GM23338 (cell line): Measurements from ENCODE around the gene KPNA2.

Experiments
- CREB1 ChIP-seq: fragments of 250-450 bp; sonication (Bioruptor Pico); IDR thresholded peaks from 2 replicates; pipeline ENCODE4 v1.5.0; 2020; ENCODE audit warnings: low read depth, mild to moderate bottlenecking, moderate library complexity
- EZH2 ChIP-seq: fragments of 200-600 bp; sonication (generic); IDR thresholded peaks from one replicate; pipeline ENCODE4 v1.8.0; 2017; ENCODE audit warnings: antibody characterized with exemption, mild to moderate bottlenecking, low read depth; ENCODE audit not compliant: unreplicated experiment
- EZH2phosphoT487 ChIP-seq: fragments of 200-600 bp; sonication (generic); IDR thresholded peaks from one replicate; pipeline ENCODE4 v1.8.1; 2018; ENCODE audit warnings: antibody characterized with exemption; ENCODE audit not compliant: unreplicated experiment
- JUNB ChIP-seq: IDR thresholded peaks from one replicate; pipeline ENCODE4 v1.6.1; 2016; ENCODE audit warnings: antibody characterized with exemption; ENCODE audit not compliant: unreplicated experiment
- NANOG ChIP-seq: IDR thresholded peaks from 2 replicates; pipeline ENCODE4 v1.6.1; 2016; ENCODE audit warnings: antibody characterized with exemption, borderline replicate concordance
- POLR2AphosphoS5 ChIP-seq: IDR thresholded peaks from 2 replicates; pipeline ENCODE4 v1.6.1; 2016; ENCODE audit warnings: antibody characterized with exemption, low read depth
- STAT1 ChIP-seq: IDR thresholded peaks from one replicate; pipeline ENCODE4 v1.6.1; 2016; ENCODE audit warnings: antibody characterized with exemption; ENCODE audit not compliant: unreplicated experiment
- ZNF114 ChIP-seq: fragments of 250-450 bp; sonication (Bioruptor Pico); IDR thresholded peaks from 2 replicates; pipeline ENCODE4 v1.5.0; 2020; ENCODE audit warnings: mild to moderate bottlenecking, moderate library complexity
- TF ChIP-seq, protein P1 (sequence below), 2 experiments: fragments of 200-600 bp in 1 of 2; sonication (generic) in 1 of 2; conservative IDR thresholded peaks; 2 replicates each; pipeline versions ENCODE4 v1.5.1 to v1.6.1; 2016 to 2017; ENCODE audit warnings: antibody characterized with exemption in 2 of 2, low read depth in 2 of 2, mild to moderate bottlenecking in 2 of 2, moderate library complexity in 1 of 2
- TF ChIP-seq, protein P2 (sequence below): fragments of 250-450 bp; sonication (Bioruptor Pico); IDR thresholded peaks from 2 replicates; pipeline ENCODE4 v1.5.0; 2020; ENCODE audit warnings: mild to moderate bottlenecking, moderate library complexity
- TF ChIP-seq, protein P3 (sequence below): IDR thresholded peaks from one replicate; pipeline ENCODE4 v1.6.1; 2018; ENCODE audit warnings: antibody characterized with exemption; ENCODE audit not compliant: unreplicated experiment
- TF ChIP-seq, protein P4 (sequence below): IDR thresholded peaks from 2 replicates; pipeline ENCODE4 v1.6.1; 2016; ENCODE audit warnings: antibody characterized with exemption

DNA sequence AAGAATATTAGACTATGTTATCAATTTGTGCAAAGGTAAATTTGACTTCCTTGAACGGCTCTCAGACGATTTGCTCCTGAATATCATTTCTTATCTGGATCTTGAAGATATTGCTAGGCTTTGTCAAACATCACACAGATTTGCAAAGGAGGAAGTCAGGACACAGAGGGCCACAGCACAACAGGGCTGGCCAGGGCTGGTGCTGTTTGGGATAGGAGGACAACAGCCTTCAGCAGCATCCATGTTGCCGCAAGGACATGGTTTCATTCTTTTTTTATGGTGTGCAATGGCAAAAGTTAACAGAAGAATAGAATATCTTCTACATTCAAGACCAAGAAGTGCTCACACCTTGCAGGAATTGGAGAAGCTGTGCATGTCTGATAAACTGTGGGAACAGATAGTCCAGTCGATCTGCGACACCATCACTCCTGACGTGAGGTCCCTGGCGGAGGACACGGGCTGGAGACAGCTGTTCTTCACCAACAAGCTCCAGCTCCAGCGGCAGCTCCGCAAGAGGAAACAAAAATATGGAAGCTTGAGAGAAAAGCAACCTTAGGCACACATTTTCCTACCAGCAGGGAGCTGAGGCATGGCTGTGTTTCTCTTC is 59.8 kb downstream of the KPNA2 start:
- no peak for TF ChIP-seq CREB1 (CRISPR knock-in tag)
- no peak for TF ChIP-seq EZH2phosphoT487
- TF ChIP-seq POLR2AphosphoS5: no peak
- TF ChIP-seq, protein P1, sequence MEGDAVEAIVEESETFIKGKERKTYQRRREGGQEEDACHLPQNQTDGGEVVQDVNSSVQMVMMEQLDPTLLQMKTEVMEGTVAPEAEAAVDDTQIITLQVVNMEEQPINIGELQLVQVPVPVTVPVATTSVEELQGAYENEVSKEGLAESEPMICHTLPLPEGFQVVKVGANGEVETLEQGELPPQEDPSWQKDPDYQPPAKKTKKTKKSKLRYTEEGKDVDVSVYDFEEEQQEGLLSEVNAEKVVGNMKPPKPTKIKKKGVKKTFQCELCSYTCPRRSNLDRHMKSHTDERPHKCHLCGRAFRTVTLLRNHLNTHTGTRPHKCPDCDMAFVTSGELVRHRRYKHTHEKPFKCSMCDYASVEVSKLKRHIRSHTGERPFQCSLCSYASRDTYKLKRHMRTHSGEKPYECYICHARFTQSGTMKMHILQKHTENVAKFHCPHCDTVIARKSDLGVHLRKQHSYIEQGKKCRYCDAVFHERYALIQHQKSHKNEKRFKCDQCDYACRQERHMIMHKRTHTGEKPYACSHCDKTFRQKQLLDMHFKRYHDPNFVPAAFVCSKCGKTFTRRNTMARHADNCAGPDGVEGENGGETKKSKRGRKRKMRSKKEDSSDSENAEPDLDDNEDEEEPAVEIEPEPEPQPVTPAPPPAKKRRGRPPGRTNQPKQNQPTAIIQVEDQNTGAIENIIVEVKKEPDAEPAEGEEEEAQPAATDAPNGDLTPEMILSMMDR (conservative IDR thresholded peaks at IDR 0.05; ENCODE audit: low read depth in 2 of 2): no peak
- TF ChIP-seq STAT1: no peak
- no peak for TF ChIP-seq JUNB
- TF ChIP-seq, protein P2, sequence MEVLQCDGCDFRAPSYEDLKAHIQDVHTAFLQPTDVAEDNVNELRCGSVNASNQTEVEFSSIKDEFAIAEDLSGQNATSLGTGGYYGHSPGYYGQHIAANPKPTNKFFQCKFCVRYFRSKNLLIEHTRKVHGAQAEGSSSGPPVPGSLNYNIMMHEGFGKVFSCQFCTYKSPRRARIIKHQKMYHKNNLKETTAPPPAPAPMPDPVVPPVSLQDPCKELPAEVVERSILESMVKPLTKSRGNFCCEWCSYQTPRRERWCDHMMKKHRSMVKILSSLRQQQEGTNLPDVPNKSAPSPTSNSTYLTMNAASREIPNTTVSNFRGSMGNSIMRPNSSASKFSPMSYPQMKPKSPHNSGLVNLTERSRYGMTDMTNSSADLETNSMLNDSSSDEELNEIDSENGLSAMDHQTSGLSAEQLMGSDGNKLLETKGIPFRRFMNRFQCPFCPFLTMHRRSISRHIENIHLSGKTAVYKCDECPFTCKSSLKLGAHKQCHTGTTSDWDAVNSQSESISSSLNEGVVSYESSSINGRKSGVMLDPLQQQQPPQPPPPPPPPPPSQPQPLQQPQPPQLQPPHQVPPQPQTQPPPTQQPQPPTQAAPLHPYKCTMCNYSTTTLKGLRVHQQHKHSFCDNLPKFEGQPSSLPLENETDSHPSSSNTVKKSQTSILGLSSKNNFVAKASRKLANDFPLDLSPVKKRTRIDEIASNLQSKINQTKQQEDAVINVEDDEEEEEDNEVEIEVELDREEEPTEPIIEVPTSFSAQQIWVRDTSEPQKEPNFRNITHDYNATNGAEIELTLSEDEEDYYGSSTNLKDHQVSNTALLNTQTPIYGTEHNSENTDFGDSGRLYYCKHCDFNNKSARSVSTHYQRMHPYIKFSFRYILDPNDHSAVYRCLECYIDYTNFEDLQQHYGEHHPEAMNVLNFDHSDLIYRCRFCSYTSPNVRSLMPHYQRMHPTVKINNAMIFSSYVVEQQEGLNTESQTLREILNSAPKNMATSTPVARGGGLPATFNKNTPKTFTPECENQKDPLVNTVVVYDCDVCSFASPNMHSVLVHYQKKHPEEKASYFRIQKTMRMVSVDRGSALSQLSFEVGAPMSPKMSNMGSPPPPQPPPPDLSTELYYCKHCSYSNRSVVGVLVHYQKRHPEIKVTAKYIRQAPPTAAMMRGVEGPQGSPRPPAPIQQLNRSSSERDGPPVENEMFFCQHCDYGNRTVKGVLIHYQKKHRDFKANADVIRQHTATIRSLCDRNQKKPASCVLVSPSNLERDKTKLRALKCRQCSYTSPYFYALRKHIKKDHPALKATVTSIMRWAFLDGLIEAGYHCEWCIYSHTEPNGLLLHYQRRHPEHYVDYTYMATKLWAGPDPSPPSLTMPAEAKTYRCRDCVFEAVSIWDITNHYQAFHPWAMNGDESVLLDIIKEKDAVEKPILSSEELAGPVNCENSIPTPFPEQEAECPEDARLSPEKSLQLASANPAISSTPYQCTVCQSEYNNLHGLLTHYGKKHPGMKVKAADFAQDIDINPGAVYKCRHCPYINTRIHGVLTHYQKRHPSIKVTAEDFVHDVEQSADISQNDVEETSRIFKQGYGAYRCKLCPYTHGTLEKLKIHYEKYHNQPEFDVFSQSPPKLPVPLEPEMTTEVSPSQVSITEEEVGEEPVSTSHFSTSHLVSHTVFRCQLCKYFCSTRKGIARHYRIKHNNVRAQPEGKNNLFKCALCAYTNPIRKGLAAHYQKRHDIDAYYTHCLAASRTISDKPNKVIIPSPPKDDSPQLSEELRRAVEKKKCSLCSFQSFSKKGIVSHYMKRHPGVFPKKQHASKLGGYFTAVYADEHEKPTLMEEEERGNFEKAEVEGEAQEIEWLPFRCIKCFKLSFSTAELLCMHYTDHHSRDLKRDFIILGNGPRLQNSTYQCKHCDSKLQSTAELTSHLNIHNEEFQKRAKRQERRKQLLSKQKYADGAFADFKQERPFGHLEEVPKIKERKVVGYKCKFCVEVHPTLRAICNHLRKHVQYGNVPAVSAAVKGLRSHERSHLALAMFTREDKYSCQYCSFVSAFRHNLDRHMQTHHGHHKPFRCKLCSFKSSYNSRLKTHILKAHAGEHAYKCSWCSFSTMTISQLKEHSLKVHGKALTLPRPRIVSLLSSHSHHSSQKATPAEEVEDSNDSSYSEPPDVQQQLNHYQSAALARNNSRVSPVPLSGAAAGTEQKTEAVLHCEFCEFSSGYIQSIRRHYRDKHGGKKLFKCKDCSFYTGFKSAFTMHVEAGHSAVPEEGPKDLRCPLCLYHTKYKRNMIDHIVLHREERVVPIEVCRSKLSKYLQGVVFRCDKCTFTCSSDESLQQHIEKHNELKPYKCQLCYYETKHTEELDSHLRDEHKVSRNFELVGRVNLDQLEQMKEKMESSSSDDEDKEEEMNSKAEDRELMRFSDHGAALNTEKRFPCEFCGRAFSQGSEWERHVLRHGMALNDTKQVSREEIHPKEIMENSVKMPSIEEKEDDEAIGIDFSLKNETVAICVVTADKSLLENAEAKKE: no peak
- no peak for TF ChIP-seq EZH2
- TF ChIP-seq, protein P3, sequence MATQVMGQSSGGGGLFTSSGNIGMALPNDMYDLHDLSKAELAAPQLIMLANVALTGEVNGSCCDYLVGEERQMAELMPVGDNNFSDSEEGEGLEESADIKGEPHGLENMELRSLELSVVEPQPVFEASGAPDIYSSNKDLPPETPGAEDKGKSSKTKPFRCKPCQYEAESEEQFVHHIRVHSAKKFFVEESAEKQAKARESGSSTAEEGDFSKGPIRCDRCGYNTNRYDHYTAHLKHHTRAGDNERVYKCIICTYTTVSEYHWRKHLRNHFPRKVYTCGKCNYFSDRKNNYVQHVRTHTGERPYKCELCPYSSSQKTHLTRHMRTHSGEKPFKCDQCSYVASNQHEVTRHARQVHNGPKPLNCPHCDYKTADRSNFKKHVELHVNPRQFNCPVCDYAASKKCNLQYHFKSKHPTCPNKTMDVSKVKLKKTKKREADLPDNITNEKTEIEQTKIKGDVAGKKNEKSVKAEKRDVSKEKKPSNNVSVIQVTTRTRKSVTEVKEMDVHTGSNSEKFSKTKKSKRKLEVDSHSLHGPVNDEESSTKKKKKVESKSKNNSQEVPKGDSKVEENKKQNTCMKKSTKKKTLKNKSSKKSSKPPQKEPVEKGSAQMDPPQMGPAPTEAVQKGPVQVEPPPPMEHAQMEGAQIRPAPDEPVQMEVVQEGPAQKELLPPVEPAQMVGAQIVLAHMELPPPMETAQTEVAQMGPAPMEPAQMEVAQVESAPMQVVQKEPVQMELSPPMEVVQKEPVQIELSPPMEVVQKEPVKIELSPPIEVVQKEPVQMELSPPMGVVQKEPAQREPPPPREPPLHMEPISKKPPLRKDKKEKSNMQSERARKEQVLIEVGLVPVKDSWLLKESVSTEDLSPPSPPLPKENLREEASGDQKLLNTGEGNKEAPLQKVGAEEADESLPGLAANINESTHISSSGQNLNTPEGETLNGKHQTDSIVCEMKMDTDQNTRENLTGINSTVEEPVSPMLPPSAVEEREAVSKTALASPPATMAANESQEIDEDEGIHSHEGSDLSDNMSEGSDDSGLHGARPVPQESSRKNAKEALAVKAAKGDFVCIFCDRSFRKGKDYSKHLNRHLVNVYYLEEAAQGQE: no peak
- TF ChIP-seq, protein P4, sequence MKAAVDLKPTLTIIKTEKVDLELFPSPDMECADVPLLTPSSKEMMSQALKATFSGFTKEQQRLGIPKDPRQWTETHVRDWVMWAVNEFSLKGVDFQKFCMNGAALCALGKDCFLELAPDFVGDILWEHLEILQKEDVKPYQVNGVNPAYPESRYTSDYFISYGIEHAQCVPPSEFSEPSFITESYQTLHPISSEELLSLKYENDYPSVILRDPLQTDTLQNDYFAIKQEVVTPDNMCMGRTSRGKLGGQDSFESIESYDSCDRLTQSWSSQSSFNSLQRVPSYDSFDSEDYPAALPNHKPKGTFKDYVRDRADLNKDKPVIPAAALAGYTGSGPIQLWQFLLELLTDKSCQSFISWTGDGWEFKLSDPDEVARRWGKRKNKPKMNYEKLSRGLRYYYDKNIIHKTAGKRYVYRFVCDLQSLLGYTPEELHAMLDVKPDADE: no peak
- TF ChIP-seq NANOG: no peak
- no peak for TF ChIP-seq ZNF114 (CRISPR knock-in tag)
